ENCODE results near the gene GINS2.

DNA sequence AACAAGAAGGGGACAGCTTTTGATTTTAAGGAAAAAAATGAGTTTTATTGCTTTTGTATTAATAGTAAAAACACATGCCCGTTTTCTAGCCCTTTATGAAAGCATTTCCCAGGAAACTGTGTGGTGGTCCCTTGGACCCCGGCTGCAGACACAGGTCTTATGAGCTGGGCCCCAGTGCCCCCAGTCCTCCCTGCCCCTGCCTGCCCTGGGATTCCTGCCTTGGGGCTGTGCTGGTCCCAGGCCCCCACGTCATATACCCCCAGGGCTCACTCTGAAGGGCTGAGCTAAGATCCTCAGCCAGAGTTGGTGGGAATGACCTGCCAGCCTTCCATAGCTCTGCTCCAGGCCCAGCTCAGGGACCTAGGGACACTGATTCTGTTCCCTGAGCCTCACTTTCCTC lies 30.8 kb downstream of the GINS2 start:
- TF ChIP-seq TCF12 (IDR thresholded peaks at IDR 0.05) (no peak), TEAD4 (IDR thresholded peaks at IDR 0.05; ENCODE audit: borderline replicate concordance, insufficient read depth) (no peak), MEF2A (IDR thresholded peaks at IDR 0.05; ENCODE audit: borderline replicate concordance, low read depth) (no peak), EP300 (IDR thresholded peaks at IDR 0.05; ENCODE audit: borderline replicate concordance in 1 of 2, low read depth in 1 of 2, low read length in 1 of 2) (no peak), SIN3A (IDR thresholded peaks at IDR 0.05; ENCODE audit: borderline replicate concordance, low read depth, low read length) (no peak), FOSL2 (IDR thresholded peaks at IDR 0.05; ENCODE audit: borderline replicate concordance, low read depth) (no peak), EZH2phosphoT487 (IDR thresholded peaks at IDR 0.05; ENCODE audit: borderline replicate concordance, low read depth) (no peak), IRF3 (IDR thresholded peaks at IDR 0.05; ENCODE audit: low read depth, low read length) (no peak), POLR2AphosphoS5 (IDR thresholded peaks at IDR 0.05; ENCODE audit: low read depth, low read length) (no peak), RAD21 (IDR thresholded peaks at IDR 0.05; ENCODE audit: low read length) (no peak), NFIC (IDR thresholded peaks at IDR 0.05; ENCODE audit: borderline replicate concordance) (no peak), CHD2 (IDR thresholded peaks at IDR 0.05; ENCODE audit: low read length, partially characterized antibody) (no peak)
- TF ChIP-seq, protein P1, sequence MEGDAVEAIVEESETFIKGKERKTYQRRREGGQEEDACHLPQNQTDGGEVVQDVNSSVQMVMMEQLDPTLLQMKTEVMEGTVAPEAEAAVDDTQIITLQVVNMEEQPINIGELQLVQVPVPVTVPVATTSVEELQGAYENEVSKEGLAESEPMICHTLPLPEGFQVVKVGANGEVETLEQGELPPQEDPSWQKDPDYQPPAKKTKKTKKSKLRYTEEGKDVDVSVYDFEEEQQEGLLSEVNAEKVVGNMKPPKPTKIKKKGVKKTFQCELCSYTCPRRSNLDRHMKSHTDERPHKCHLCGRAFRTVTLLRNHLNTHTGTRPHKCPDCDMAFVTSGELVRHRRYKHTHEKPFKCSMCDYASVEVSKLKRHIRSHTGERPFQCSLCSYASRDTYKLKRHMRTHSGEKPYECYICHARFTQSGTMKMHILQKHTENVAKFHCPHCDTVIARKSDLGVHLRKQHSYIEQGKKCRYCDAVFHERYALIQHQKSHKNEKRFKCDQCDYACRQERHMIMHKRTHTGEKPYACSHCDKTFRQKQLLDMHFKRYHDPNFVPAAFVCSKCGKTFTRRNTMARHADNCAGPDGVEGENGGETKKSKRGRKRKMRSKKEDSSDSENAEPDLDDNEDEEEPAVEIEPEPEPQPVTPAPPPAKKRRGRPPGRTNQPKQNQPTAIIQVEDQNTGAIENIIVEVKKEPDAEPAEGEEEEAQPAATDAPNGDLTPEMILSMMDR (IDR thresholded peaks at IDR 0.05): no peak
